Stomach (tissue), 4 donors: ENCODE data around the gene GPI.

Experiments used
- CTCF ChIP-seq, 7 experiments: fragments of 450-650 bp in 4 of 7; fragments of 200-600 bp in 3 of 7; sonication (generic) in 3 of 7; IDR thresholded peaks; one replicate each; pipeline ENCODE4 v1.5.1; 2016 to 2019; ENCODE audit warnings: antibody characterized with exemption in 7 of 7, control low read depth in 2 of 7, mild to moderate bottlenecking in 1 of 7
- EP300 ChIP-seq: sonication (generic); formaldehyde crosslinking; IDR thresholded peaks from one replicate; pipeline ENCODE4 v1.6.1; 2017; ENCODE audit warnings: antibody characterized with exemption

GRCh38 chr19:34330116-34330515 lies 34.9 kb upstream of the GPI start:
- no peak for TF ChIP-seq CTCF (IDR thresholded peaks at IDR 0.05)
- TF ChIP-seq EP300 = no peak
